SK-N-SH (cell line): Measurements from ENCODE around the gene DCUN1D2. TPM values are rescaled to one million over a fixed set of nuclear protein-coding genes. Genes with fewer than 3 reads are reported as not detected.

Source experiments
- CTCF ChIA-PET: fragments of 300-600, 350-600 bp; formaldehyde crosslinking; extraction: SDS; loops from one replicate; lab custom pipeline; 2021; lab: Yijun Ruan, JAX
- POLR2A ChIA-PET: fragments of 350-600 bp; sonication (Branson Sonifier 250); formaldehyde crosslinking; extraction: SDS; loops from one replicate; lab custom pipeline; 2020; ENCODE audit warnings: antibody characterized with exemption, inconsistent platforms; lab: Yijun Ruan, JAX
- DNase-seq: peaks from one replicate; pipeline ENCODE4 v3.0.0; 2012
- H2AFZ ChIP-seq: fragments of 200-600 bp; sonication (generic); 2 replicates; pipeline ENCODE4 v1.8.1; 2016; ENCODE audit warnings: antibody characterized with exemption, mild to moderate bottlenecking, low read depth
- H3F3A ChIP-seq: fragments of 200-600 bp; sonication (generic); replicated peaks from 2 replicates; pipeline ENCODE3; 2016; ENCODE audit warnings: antibody characterized with exemption, mild to moderate bottlenecking; ENCODE audit not compliant: insufficient read depth
- H3K27ac ChIP-seq, 2 experiments: fragments of 200-500 bp in 1 of 2; fragments of 200-600 bp in 1 of 2; sonication (Bioruptor generic) in 1 of 2; sonication (generic), shearing (Covaris generic) in 1 of 2; 2 replicates each; pipeline versions ENCODE4 v1.5.1 to v1.6.1; 2014 to 2016; ENCODE audit warnings: low read depth in 2 of 2, inconsistent platforms in 1 of 2, low read length in 1 of 2, mild to moderate bottlenecking in 1 of 2, mixed read lengths in 1 of 2
- H3K27me3 ChIP-seq: fragments of 200-600 bp; sonication (generic), shearing (Covaris generic); 2 replicates; pipeline ENCODE4 v1.6.1; 2016; ENCODE audit warnings: mixed run types; ENCODE audit not compliant: insufficient read depth
- H3K36me3 ChIP-seq, 2 experiments: fragments of 200-500 bp in 1 of 2; fragments of 200-600 bp in 1 of 2; sonication (Bioruptor generic) in 1 of 2; sonication (generic) in 1 of 2; replicated peaks in 1 of 2; 2 replicates each; pipeline versions ENCODE3 to v1.5.1; 2014 to 2016; ENCODE audit warnings: low read length in 1 of 2, mild to moderate bottlenecking in 1 of 2; ENCODE audit not compliant: insufficient read depth in 2 of 2, control insufficient read depth in 1 of 2
- H3K4me1 ChIP-seq, 2 experiments: fragments of 200-500 bp in 1 of 2; fragments of 200-600 bp in 1 of 2; sonication (Bioruptor generic) in 1 of 2; sonication (generic), shearing (Covaris generic) in 1 of 2; 2 replicates each; pipeline versions ENCODE4 v1.5.1 to v1.6.1; 2014 to 2016; ENCODE audit warnings: low read depth in 1 of 2, low read length in 1 of 2, mixed run types in 1 of 2; ENCODE audit not compliant: insufficient read depth in 2 of 2, control insufficient read depth in 1 of 2
- H3K4me2 ChIP-seq: fragments of 200-600 bp; sonication (generic), shearing (Covaris generic); 2 replicates; pipeline ENCODE4 v1.6.1; 2017; ENCODE audit warnings: mixed run types
- H3K4me3 ChIP-seq, 2 experiments: fragments of 200-500 bp in 1 of 2; fragments of 200-600 bp in 1 of 2; sonication (Bioruptor generic) in 1 of 2; sonication (generic), shearing (Covaris generic) in 1 of 2; 2 replicates each; pipeline versions ENCODE4 v1.5.1 to v1.8.1; 2014 to 2016; ENCODE audit warnings: low read depth in 2 of 2, inconsistent platforms in 1 of 2, low read length in 1 of 2, mild to moderate bottlenecking in 1 of 2, mixed read lengths in 1 of 2, moderate library complexity in 1 of 2
- H3K79me2 ChIP-seq: fragments of 200-600 bp; sonication (generic); 2 replicates; pipeline ENCODE4 v1.8.1; 2017; ENCODE audit warnings: mild to moderate bottlenecking; ENCODE audit not compliant: insufficient read depth
- H3K9ac ChIP-seq: fragments of 200-600 bp; sonication (generic); 2 replicates; pipeline ENCODE4 v1.6.1; 2017; ENCODE audit warnings: mixed run types
- H3K9me2 ChIP-seq: fragments of 200-600 bp; sonication (generic); 2 replicates; pipeline ENCODE4 v1.6.1; 2017; ENCODE audit warnings: mixed run types
- H3K9me3 ChIP-seq: fragments of 200-600 bp; sonication (generic); 2 replicates; pipeline ENCODE4 v1.6.1; 2017; ENCODE audit warnings: mixed run types, mild to moderate bottlenecking, moderate library complexity
- H4K20me1 ChIP-seq: fragments of 200-600 bp; sonication (generic); 2 replicates; pipeline ENCODE4 v1.6.1; 2017; ENCODE audit warnings: mild to moderate bottlenecking, mixed run types; ENCODE audit not compliant: insufficient read depth
- CHD2 ChIP-seq: fragments of 150-350 bp; IDR thresholded peaks from 2 replicates; pipeline ENCODE4 v1.6.1; 2018; ENCODE audit warnings: low read length; ENCODE audit not compliant: partially characterized antibody
- CTCF ChIP-seq: fragments of 200-600 bp; sonication (generic); IDR thresholded peaks from 2 replicates; pipeline ENCODE4 v1.6.1; 2017; ENCODE audit warnings: antibody characterized with exemption, mild to moderate bottlenecking, moderate library complexity
- EP300 ChIP-seq, 2 experiments: IDR thresholded peaks; 2 replicates each; pipeline versions ENCODE4 v1.4.0 to v1.6.1; 2012; ENCODE audit warnings: borderline replicate concordance in 1 of 2, low read depth in 1 of 2, low read length in 1 of 2
- GABPA ChIP-seq: IDR thresholded peaks from 2 replicates; pipeline ENCODE4 v1.4.0; 2012; ENCODE audit warnings: low read depth, mild to moderate bottlenecking
- GATA2 ChIP-seq: sonication (generic); formaldehyde crosslinking; IDR thresholded peaks from 2 replicates; pipeline ENCODE4 v1.5.0; 2020; ENCODE audit warnings: mild to moderate bottlenecking, missing genetic modification reagents
- JUND ChIP-seq: IDR thresholded peaks from 2 replicates; pipeline ENCODE4 v1.4.0; 2012
- MXI1 ChIP-seq: IDR thresholded peaks from 2 replicates; pipeline ENCODE4 v1.6.1; 2012; ENCODE audit warnings: mild to moderate bottlenecking, low read depth, low read length, improper control_type of control experiment
- NFIC ChIP-seq: IDR thresholded peaks from 2 replicates; pipeline ENCODE4 v1.4.0; 2012; ENCODE audit warnings: borderline replicate concordance
- RAD21 ChIP-seq: IDR thresholded peaks from 2 replicates; pipeline ENCODE4 v1.6.1; 2012; ENCODE audit warnings: mild to moderate bottlenecking, low read length
- RCOR1 ChIP-seq: fragments of 150-350 bp; IDR thresholded peaks from 2 replicates; pipeline ENCODE4 v1.6.1; 2017; ENCODE audit warnings: antibody characterized with exemption, low read length
- REST ChIP-seq: IDR thresholded peaks from 2 replicates; pipeline ENCODE4 v1.6.1; 2012; ENCODE audit warnings: mild to moderate bottlenecking, low read depth, low read length, moderate library complexity
- RFX5 ChIP-seq: IDR thresholded peaks from 2 replicates; pipeline ENCODE4 v1.6.1; 2012; ENCODE audit warnings: mild to moderate bottlenecking, improper control_type of control experiment, low read length
- TCF12 ChIP-seq: IDR thresholded peaks from 2 replicates; pipeline ENCODE4 v1.4.0; 2012
- ZBTB33 ChIP-seq: IDR thresholded peaks from 2 replicates; pipeline ENCODE4 v1.4.0; 2012; ENCODE audit warnings: low read depth, borderline replicate concordance
- WGBS: methylation state at CpG from one replicate; pipeline ENCODE4 v1.1.6; 2017; ENCODE audit warnings: low lambda C conversion rate; 5-methylcytosine and 5-hydroxymethylcytosine counted together
- polyA plus RNA-seq, 3 experiments: library from polyadenylated mRNA; depleted of rRNA; stranded (reverse); fragments of >200 nt; gene quantifications; 2 replicates each; pipeline ENCODE4 v1.2.3, GENCODE V29; 2012

DCUN1D2 gene
- polyA plus RNA-seq, 1 of the 3 experiments (the other 2 are of a cell fraction) = 11.0 TPM

GRCh38 chr13:113486698-113487097 is 3.8 kb downstream of the DCUN1D2 start (continued):
- no peak for TF ChIP-seq CTCF
- TF ChIP-seq GATA2 (CRISPR knock-in tag) = 0 out of 2 replicates have a peak, but pooled peaks have one; percentile 28
- no peak for TF ChIP-seq RFX5
- TF ChIP-seq ZBTB33 = no peak
- TF ChIP-seq EP300 (IDR thresholded peaks at IDR 0.05; ENCODE audit: borderline replicate concordance in 1 of 2, low read depth in 1 of 2, low read length in 1 of 2) = peak in 1 of 2 experiments; percentile 53; a peak in 2 of 4 replicates
- no peak for TF ChIP-seq GABPA
- no peak for TF ChIP-seq JUND
- no peak for TF ChIP-seq RAD21

GRCh38 chr13:113485545-113485944 is 5.0 kb downstream of the DCUN1D2 start:
- POLR2A ChIA-PET = interaction anchor here (0.6 kb wide), 1 partner anchor 56 kb away, joined by 4 read pairs; no protein-coding TSS in a partner anchor
- WGBS = 67% methylated on average over 13 of the region's 13 CpGs

More at GRCh38 chr13:113485545-113485944, 5.0 kb downstream of the DCUN1D2 start:
- DNase-seq = peak; percentile 76
- H3K79me2 ChIP-seq = peaks cover 93% of the 10 kb centered on the region
- no peaks in the 10 kb centered on the region for H3K9me2 ChIP-seq
- H3K9me3 ChIP-seq = no peaks in the 10 kb centered on the region
- no peak overlapping the region for H3K4me2 ChIP-seq
- H3K27ac ChIP-seq = peak overlapping the region in 1 of 2 experiments; percentile 64; a peak in 1 of 4 replicates
- TF ChIP-seq RCOR1 (peak; percentile 99), CHD2 (peak; percentile 58), TCF12 (peak; percentile 30; the same call in 1 of the 2 replicates), NFIC (no peak), EP300 (IDR thresholded peaks at IDR 0.05; ENCODE audit: borderline replicate concordance in 1 of 2, low read depth in 1 of 2, low read length in 1 of 2) (peak in 1 of 2 experiments; percentile 75; a peak in 2 of 4 replicates), REST (no peak), MXI1 (peak; percentile 34; the same call in 1 of the 2 replicates)
- H4K20me1 ChIP-seq = peaks cover 39% of the 10 kb centered on the region
- peaks cover 8 to 45% of the 10 kb centered on the region in 2 experiments; a peak in 3 of 4 replicates for H3K4me1 ChIP-seq
- H3K4me3 ChIP-seq = no peak overlapping the region
- H2AFZ ChIP-seq = no peak overlapping the region
- peaks cover 12% of the 10 kb centered on the region in 2 experiments for H3K36me3 ChIP-seq
- CTCF ChIA-PET = interaction anchor here (1.1 to 6.0 kb wide), 5 partner anchors 11 to 77 kb away, joined by 3 to 34 read pairs (median 5); partner anchors contain the start of gene ADPRHL1
- H3F3A ChIP-seq = no peaks in the 10 kb centered on the region
- H3K27me3 ChIP-seq = no peaks in the 10 kb centered on the region
- H3K9ac ChIP-seq = no peak overlapping the region
